GM23338 (cell line): ENCODE results near the gene EGFL8.
A peak's percentile ranks its signal among the peaks of the same experiment; 100 is the strongest.

ENCODE experiments used
- CREB1 ChIP-seq: fragments of 250-450 bp; sonication (Bioruptor Pico); IDR thresholded peaks from 2 replicates; pipeline ENCODE4 v1.5.0; 2020; ENCODE audit warnings: low read depth, mild to moderate bottlenecking, moderate library complexity
- EZH2 ChIP-seq: fragments of 200-600 bp; sonication (generic); IDR thresholded peaks from one replicate; pipeline ENCODE4 v1.8.0; 2017; ENCODE audit warnings: antibody characterized with exemption, mild to moderate bottlenecking, low read depth; ENCODE audit not compliant: unreplicated experiment
- EZH2phosphoT487 ChIP-seq: fragments of 200-600 bp; sonication (generic); IDR thresholded peaks from one replicate; pipeline ENCODE4 v1.8.1; 2018; ENCODE audit warnings: antibody characterized with exemption; ENCODE audit not compliant: unreplicated experiment
- JUNB ChIP-seq: IDR thresholded peaks from one replicate; pipeline ENCODE4 v1.6.1; 2016; ENCODE audit warnings: antibody characterized with exemption; ENCODE audit not compliant: unreplicated experiment
- POLR2AphosphoS5 ChIP-seq: IDR thresholded peaks from 2 replicates; pipeline ENCODE4 v1.6.1; 2016; ENCODE audit warnings: antibody characterized with exemption, low read depth
- ZNF331 ChIP-seq: fragments of 250-450 bp; sonication (Bioruptor Pico); IDR thresholded peaks from 2 replicates; pipeline ENCODE4 v1.5.0; 2020; ENCODE audit warnings: low read depth, mild to moderate bottlenecking, moderate library complexity
- TF ChIP-seq, protein P1 (sequence below), 2 experiments: fragments of 200-600 bp in 1 of 2; sonication (generic) in 1 of 2; conservative IDR thresholded peaks; 2 replicates each; pipeline versions ENCODE4 v1.5.1 to v1.6.1; 2016 to 2017; ENCODE audit warnings: antibody characterized with exemption in 2 of 2, low read depth in 2 of 2, mild to moderate bottlenecking in 2 of 2, moderate library complexity in 1 of 2
- TF ChIP-seq, protein P2 (sequence below): IDR thresholded peaks from one replicate; pipeline ENCODE4 v1.6.1; 2018; ENCODE audit warnings: antibody characterized with exemption; ENCODE audit not compliant: unreplicated experiment
- TF ChIP-seq, protein P3 (sequence below): IDR thresholded peaks from 2 replicates; pipeline ENCODE4 v1.6.1; 2016; ENCODE audit warnings: antibody characterized with exemption

DNA sequence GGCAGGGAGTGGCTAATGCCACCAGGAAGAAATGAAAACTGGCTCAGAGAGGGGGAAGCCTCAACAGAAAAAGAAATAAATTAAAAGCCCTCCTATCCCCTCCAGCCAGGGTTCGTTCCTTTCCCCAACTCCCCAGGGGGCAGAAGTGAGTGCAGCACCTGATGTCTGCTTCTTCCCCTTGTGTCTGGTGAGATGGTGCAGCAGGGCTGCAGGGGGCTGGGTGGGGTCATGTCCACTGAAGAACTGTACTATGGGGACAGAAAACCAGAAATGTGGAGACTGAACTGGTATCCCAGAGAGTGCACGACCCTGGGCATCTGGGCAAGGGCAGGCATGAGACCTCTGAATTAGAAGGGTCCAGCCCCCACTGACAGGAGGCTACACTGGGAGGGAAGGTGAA is 4.0 kb downstream of the EGFL8 start:
- no peak for TF ChIP-seq EZH2
- TF ChIP-seq, protein P1, sequence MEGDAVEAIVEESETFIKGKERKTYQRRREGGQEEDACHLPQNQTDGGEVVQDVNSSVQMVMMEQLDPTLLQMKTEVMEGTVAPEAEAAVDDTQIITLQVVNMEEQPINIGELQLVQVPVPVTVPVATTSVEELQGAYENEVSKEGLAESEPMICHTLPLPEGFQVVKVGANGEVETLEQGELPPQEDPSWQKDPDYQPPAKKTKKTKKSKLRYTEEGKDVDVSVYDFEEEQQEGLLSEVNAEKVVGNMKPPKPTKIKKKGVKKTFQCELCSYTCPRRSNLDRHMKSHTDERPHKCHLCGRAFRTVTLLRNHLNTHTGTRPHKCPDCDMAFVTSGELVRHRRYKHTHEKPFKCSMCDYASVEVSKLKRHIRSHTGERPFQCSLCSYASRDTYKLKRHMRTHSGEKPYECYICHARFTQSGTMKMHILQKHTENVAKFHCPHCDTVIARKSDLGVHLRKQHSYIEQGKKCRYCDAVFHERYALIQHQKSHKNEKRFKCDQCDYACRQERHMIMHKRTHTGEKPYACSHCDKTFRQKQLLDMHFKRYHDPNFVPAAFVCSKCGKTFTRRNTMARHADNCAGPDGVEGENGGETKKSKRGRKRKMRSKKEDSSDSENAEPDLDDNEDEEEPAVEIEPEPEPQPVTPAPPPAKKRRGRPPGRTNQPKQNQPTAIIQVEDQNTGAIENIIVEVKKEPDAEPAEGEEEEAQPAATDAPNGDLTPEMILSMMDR (conservative IDR thresholded peaks at IDR 0.05; ENCODE audit: low read depth in 2 of 2): no peak
- TF ChIP-seq POLR2AphosphoS5: 0 out of 2 replicates have a peak, but pooled peaks have one; percentile 11
- no peak for TF ChIP-seq EZH2phosphoT487
- TF ChIP-seq, protein P2, sequence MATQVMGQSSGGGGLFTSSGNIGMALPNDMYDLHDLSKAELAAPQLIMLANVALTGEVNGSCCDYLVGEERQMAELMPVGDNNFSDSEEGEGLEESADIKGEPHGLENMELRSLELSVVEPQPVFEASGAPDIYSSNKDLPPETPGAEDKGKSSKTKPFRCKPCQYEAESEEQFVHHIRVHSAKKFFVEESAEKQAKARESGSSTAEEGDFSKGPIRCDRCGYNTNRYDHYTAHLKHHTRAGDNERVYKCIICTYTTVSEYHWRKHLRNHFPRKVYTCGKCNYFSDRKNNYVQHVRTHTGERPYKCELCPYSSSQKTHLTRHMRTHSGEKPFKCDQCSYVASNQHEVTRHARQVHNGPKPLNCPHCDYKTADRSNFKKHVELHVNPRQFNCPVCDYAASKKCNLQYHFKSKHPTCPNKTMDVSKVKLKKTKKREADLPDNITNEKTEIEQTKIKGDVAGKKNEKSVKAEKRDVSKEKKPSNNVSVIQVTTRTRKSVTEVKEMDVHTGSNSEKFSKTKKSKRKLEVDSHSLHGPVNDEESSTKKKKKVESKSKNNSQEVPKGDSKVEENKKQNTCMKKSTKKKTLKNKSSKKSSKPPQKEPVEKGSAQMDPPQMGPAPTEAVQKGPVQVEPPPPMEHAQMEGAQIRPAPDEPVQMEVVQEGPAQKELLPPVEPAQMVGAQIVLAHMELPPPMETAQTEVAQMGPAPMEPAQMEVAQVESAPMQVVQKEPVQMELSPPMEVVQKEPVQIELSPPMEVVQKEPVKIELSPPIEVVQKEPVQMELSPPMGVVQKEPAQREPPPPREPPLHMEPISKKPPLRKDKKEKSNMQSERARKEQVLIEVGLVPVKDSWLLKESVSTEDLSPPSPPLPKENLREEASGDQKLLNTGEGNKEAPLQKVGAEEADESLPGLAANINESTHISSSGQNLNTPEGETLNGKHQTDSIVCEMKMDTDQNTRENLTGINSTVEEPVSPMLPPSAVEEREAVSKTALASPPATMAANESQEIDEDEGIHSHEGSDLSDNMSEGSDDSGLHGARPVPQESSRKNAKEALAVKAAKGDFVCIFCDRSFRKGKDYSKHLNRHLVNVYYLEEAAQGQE: no peak
- TF ChIP-seq, protein P3, sequence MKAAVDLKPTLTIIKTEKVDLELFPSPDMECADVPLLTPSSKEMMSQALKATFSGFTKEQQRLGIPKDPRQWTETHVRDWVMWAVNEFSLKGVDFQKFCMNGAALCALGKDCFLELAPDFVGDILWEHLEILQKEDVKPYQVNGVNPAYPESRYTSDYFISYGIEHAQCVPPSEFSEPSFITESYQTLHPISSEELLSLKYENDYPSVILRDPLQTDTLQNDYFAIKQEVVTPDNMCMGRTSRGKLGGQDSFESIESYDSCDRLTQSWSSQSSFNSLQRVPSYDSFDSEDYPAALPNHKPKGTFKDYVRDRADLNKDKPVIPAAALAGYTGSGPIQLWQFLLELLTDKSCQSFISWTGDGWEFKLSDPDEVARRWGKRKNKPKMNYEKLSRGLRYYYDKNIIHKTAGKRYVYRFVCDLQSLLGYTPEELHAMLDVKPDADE: no peak
- no peak for TF ChIP-seq CREB1 (CRISPR knock-in tag)
- TF ChIP-seq ZNF331: no peak
- TF ChIP-seq JUNB: no peak
